Tibial nerve (tissue), 4 donors: ENCODE measurements around the gene JUND. TPM values are rescaled to one million over a fixed set of nuclear protein-coding genes. Genes with fewer than 3 reads are reported as not detected.
"Not testable (repeated sequence)": the region's sequence is repeated elsewhere in the genome, so short reads cannot be mapped to it uniquely, and the experiment has no call there.

Source experiments
- DNase-seq, 2 donors: peaks; one replicate each; pipeline ENCODE4 v3.0.0-alpha.2; 2019; ENCODE audit warnings: low spot score in 2 of 2
- H3K27ac ChIP-seq, 4 donors: fragments of 200-600 bp; sonication (generic) in 3 of 4; one replicate each; pipeline ENCODE4 v1.5.1; 2017 to 2019; ENCODE audit warnings: mild to moderate bottlenecking in 1 of 4
- H3K27me3 ChIP-seq, 2 donors: fragments of 200-600 bp; sonication (generic) in 1 of 2; one replicate each; pipeline versions ENCODE4 v1.5.1 to v1.6.0; 2017 to 2019
- H3K36me3 ChIP-seq, 3 donors: fragments of 200-600 bp; sonication (generic); one replicate each; pipeline ENCODE4 v1.5.1; 2018 to 2019
- H3K4me1 ChIP-seq, 4 donors: fragments of 200-600 bp; sonication (generic) in 3 of 4; one replicate each; pipeline ENCODE4 v1.5.1; 2017 to 2019
- H3K4me3 ChIP-seq, 4 donors: fragments of 200-600 bp; sonication (generic) in 3 of 4; one replicate each; pipeline ENCODE4 v1.5.1; 2017 to 2019; ENCODE audit warnings: mild to moderate bottlenecking in 1 of 4, moderate library complexity in 1 of 4
- H3K9me3 ChIP-seq, 4 donors: fragments of 200-600 bp; sonication (generic) in 3 of 4; one replicate each; pipeline ENCODE4 v1.5.1; 2017 to 2019
- CTCF ChIP-seq, 5 experiments: fragments of 200-600 bp in 3 of 5; fragments of 450-650 bp in 2 of 5; sonication (generic) in 3 of 5; IDR thresholded peaks; one replicate each; pipeline ENCODE4 v1.5.1; 2016 to 2019; ENCODE audit warnings: antibody characterized with exemption in 5 of 5, mild to moderate bottlenecking in 3 of 5, moderate library complexity in 2 of 5
- EP300 ChIP-seq, 2 donors: sonication (generic); formaldehyde crosslinking; IDR thresholded peaks; one replicate each; pipeline ENCODE4 v1.6.1; 2017; ENCODE audit warnings: antibody characterized with exemption in 2 of 2, mild to moderate bottlenecking in 1 of 2
- POLR2A ChIP-seq, 2 donors: fragments of 450-650 bp; IDR thresholded peaks; one replicate each; pipeline ENCODE4 v1.6.1; 2017; ENCODE audit warnings: antibody characterized with exemption in 2 of 2, mild to moderate bottlenecking in 2 of 2, moderate library complexity in 2 of 2
- WGBS, 2 donors: methylation state at CpG; one replicate each; pipeline ENCODE4 v1.1.5; 2018; 5-methylcytosine and 5-hydroxymethylcytosine counted together
- total RNA-seq, 4 donors: library from RNA; depleted of rRNA; stranded (reverse); fragments of >200 nt; gene quantifications; one replicate each; pipeline ENCODE4 v1.1.0, GENCODE V29; 2016

The JUND gene
- total RNA-seq, 4 donors from 2014 or later, result 309 to 553 (median 486) TPM

DNA sequence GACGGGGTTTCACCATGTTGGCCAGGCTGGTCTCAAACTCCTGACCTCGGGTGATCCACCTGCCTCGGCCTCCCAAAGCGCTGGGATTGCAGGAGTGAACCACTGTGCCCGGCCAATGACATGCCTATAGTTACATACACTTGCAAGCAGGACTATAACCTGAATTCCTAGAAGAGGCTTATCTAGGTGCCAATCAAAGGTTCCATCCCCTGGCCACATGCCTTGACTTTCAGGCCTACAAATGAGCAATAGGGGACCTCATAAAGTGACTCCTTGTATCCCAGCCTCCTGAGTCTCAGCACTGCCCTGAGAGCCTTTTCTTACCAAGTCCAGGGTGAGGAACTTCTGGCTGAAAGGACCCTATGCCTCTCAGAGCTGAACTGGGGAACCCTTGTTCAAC, 45.4 kb upstream of the JUND start:
- Histone ChIP-seq H3K36me3 (no peaks in the 10 kb centered on the region), H3K4me3 (no peak overlapping the region), H3K27me3 (no peaks in the 10 kb centered on the region), H3K4me1 (peaks cover 0 to 38% (median 19%) of the 10 kb centered on the region in 4 donors), H3K9me3 (no peaks in the 10 kb centered on the region), H3K27ac (no peak overlapping the region)
- no peak for DNase-seq
- no peak for TF ChIP-seq EP300 (IDR thresholded peaks at IDR 0.05)
- no peak for TF ChIP-seq POLR2A (IDR thresholded peaks at IDR 0.05)
- no peak for TF ChIP-seq CTCF (IDR thresholded peaks at IDR 0.05)
- WGBS, 2 donors, result 91 to 98% methylated on average over 5 of the region's 5 CpGs

DNA sequence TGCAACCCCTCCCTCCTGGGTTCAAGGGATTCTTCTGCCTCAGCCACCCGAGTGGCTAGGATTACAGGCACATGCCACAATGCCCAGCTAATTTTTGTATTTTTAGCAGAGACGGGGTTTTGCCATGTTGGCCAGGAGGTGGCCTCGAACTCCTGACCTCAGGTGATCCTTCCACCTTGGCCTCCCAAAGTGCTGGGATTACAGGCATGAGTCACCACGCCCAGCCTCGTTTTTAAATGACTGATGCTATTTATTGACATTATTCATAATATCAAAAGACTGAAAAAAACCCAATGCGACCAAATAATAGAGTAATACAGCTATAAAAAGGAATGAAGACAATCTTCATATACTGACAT, 42.9 kb upstream of the JUND start:
- Histone ChIP-seq H3K4me1 (peaks cover 0 to 58% (median 25%) of the 10 kb centered on the region in 4 donors), H3K27ac (peak overlapping the region in 3 of 4 donors; percentile 87 to 94 (median 89))
- 52 to 57% methylated on average over 6 of the region's 6 CpGs for WGBS, 2 donors
- H3K9me3 ChIP-seq, H3K4me3 ChIP-seq, H3K27me3 ChIP-seq, H3K36me3 ChIP-seq, DNase-seq: not testable (repeated sequence)

- peak; percentile 96 to 97 for DNase-seq
- H3K4me3 ChIP-seq, result peak within 1 kb of the TSS; percentile 53 to 90 (median 72)
- H3K9me3 ChIP-seq, result no peaks in the 10 kb centered on the region
- H3K27me3 ChIP-seq, result no peaks in the 10 kb centered on the region
- no peaks in the 10 kb centered on the region for H3K36me3 ChIP-seq
- H3K4me1 ChIP-seq, result peaks cover 0 to 61% (median 24%) of the 10 kb centered on the region in 4 donors
- WGBS, 2 donors, result 0 to 2% methylated on average over 36 to 40 of the region's 75 CpGs
- peak; percentile 39 to 86 for TF ChIP-seq POLR2A (IDR thresholded peaks at IDR 0.05)
- TF ChIP-seq CTCF (IDR thresholded peaks at IDR 0.05), result peak in 4 of 5 experiments; percentile 10 to 54 (median 32)
- peak; percentile 40 to 95 for TF ChIP-seq EP300 (IDR thresholded peaks at IDR 0.05)
- peak within 1 kb of the TSS; percentile 84 to 94 (median 88) for H3K27ac ChIP-seq
Observed at GRCh38 chr19:18322759-18323460, 41.5 kb upstream of the JUND start, which contains the start of gene LSM4. TSS of gene LSM4 (minus strand) at chr19:18323076. CDS start at chr19:18323020, 56 bp downstream.

DNA sequence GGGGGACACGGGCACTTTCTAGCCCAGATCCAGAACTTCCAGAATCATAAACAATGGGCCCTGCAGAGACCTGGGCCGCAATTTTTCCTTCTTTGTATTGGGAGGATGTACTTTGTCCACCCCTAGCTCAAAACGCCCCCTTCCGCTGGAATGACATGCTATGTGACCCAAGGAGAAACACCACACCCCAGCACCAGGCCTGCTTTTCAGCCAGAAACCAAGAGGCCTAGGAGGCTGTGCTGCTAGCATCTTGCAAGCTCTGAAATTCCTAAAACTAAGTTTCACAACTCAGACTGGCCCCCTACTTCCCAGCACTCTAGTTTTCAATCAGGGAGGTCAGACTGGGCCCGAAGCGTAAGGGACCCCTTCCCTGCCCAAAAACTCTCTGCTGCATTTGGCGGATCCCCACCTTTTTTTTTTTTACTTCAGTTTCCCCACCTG, 40.9 kb upstream of the JUND start:
- Histone ChIP-seq H3K9me3 (no peaks in the 10 kb centered on the region), H3K27ac (peak overlapping the region; percentile 84 to 92 (median 88)), H3K4me1 (peaks cover 0 to 65% (median 28%) of the 10 kb centered on the region in 4 donors), H3K27me3 (no peaks in the 10 kb centered on the region), H3K4me3 (peak overlapping the region; percentile 53 to 90 (median 72)), H3K36me3 (no peaks in the 10 kb centered on the region)
- 1 to 2% methylated on average over 7 of the region's 7 CpGs for WGBS, 2 donors
- no peak for DNase-seq
- TF ChIP-seq CTCF (IDR thresholded peaks at IDR 0.05) (no peak), EP300 (IDR thresholded peaks at IDR 0.05) (no peak), POLR2A (IDR thresholded peaks at IDR 0.05) (no peak)

- Histone ChIP-seq H3K36me3 (no peaks in the 10 kb centered on the region), H3K4me3 (peak overlapping the region in 2 of 4 donors; percentile 74 to 90), H3K27ac (peak overlapping the region in 3 of 4 donors; percentile 87 to 92 (median 89)), H3K9me3 (no peaks in the 10 kb centered on the region), H3K4me1 (peaks cover 0 to 65% (median 28%) of the 10 kb centered on the region in 4 donors), H3K27me3 (no peaks in the 10 kb centered on the region)
- WGBS, 2 donors, result 20 to 22% methylated on average over 9 of the region's 9 CpGs
- no peak for DNase-seq
- TF ChIP-seq EP300 (IDR thresholded peaks at IDR 0.05) (no peak), POLR2A (IDR thresholded peaks at IDR 0.05) (no peak), CTCF (IDR thresholded peaks at IDR 0.05) (no peak)
Observed at GRCh38 chr19:18321734-18322102, 40.3 kb upstream of the JUND start.
